HepG2 (cell line): ENCODE data around the gene ACTN2. TPM values are rescaled to one million over a fixed set of nuclear protein-coding genes. Genes with fewer than 3 reads are reported as not detected.
A peak's percentile ranks its signal among the peaks of the same experiment; 100 is the strongest.

Source experiments
- ATAC-seq: fragments of 200-7000 bp; cut with Tn5 transposase; 3 replicates; pipeline ENCODE4 v1.9.1; 2020; ENCODE audit warnings: mild to moderate bottlenecking, moderate library complexity
- BruUV-seq: library from RNA; stranded (reverse); fragments of 400-500 nt; replicated peaks from 2 replicates; lab custom pipeline; 2021; lab: Mats Ljungman, UMichigan
- CTCF ChIA-PET: fragments of 300-600 bp; formaldehyde crosslinking; extraction: SDS; loops from one replicate; lab custom pipeline; 2021; ENCODE audit warnings: low total read pairs, inconsistent platforms, low intra/inter-chr PET ratio; lab: Yijun Ruan, JAX
- POLR2A ChIA-PET: fragments of 350-600 bp; sonication (Branson Sonifier 250); formaldehyde crosslinking; loops from one replicate; lab custom pipeline; 2020; ENCODE audit warnings: antibody characterized with exemption, inconsistent platforms; lab: Yijun Ruan, JAX
- DNase-seq: peaks from one replicate; pipeline ENCODE4 v3.0.0-alpha.2; 2015; ENCODE audit warnings: low spot score
- FAIRE-seq: peaks from 3 replicates; lab custom pipeline; 2011; peaks lifted over from hg19 to GRCh38; lab: Jason Lieb, UNC
- H2AFZ ChIP-seq: one replicate; pipeline ENCODE4 v1.6.1; 2011; ENCODE audit warnings: low read length, inconsistent platforms
- H3K27ac ChIP-seq: fragments of 300-600 bp; 3 replicates; pipeline ENCODE4 v1.8.0; 2011; ENCODE audit warnings: mixed run types, mild to moderate bottlenecking, mixed read lengths, low read length, inconsistent platforms; ENCODE audit not compliant: insufficient read depth; ENCODE audit errors: extremely low read length
- H3K27me3 ChIP-seq, 2 experiments: fragments of 200-600 bp in 1 of 2; 2 replicates in 1 of 2; 3 replicates in 1 of 2; pipeline versions ENCODE4 v1.6.0 to v1.8.0; 2011; ENCODE audit warnings: low read length in 2 of 2, mild to moderate bottlenecking in 2 of 2, moderate library complexity in 2 of 2, inconsistent platforms in 1 of 2; ENCODE audit not compliant: insufficient read depth in 2 of 2, control insufficient read depth in 1 of 2
- H3K36me3 ChIP-seq, 2 experiments: fragments of 200-600 bp in 1 of 2; replicated peaks in 1 of 2; 2 replicates in 1 of 2; 3 replicates in 1 of 2; pipeline versions ENCODE4 v1.5.1 to v1.8.0; 2011; ENCODE audit warnings: low read length in 2 of 2, inconsistent platforms in 1 of 2; ENCODE audit not compliant: insufficient read depth in 2 of 2, control insufficient read depth in 1 of 2
- H3K4me1 ChIP-seq: 2 replicates; pipeline ENCODE4 v1.5.1; 2012; ENCODE audit warnings: low read length, inconsistent platforms; ENCODE audit not compliant: insufficient read depth
- H3K4me2 ChIP-seq: 2 replicates; pipeline ENCODE4 v1.6.0; 2011; ENCODE audit warnings: low read depth, low read length, inconsistent platforms
- H3K4me3 ChIP-seq, 3 experiments: fragments of 200-600 bp in 1 of 3; sonication (generic), shearing (Covaris generic) in 1 of 3; replicated peaks in 1 of 3; 2 replicates each; pipeline ENCODE4 v1.5.1; 2011 to 2016; ENCODE audit warnings: low read length in 3 of 3, inconsistent platforms in 2 of 3, low read depth in 2 of 3, mild to moderate bottlenecking in 2 of 3, control low read depth in 1 of 3, mixed read lengths in 1 of 3; ENCODE audit not compliant: insufficient read depth in 1 of 3
- H3K79me2 ChIP-seq: one replicate; pipeline ENCODE4 v1.6.1; 2011; ENCODE audit warnings: low read length, inconsistent platforms; ENCODE audit not compliant: insufficient read depth
- H3K9ac ChIP-seq: 2 replicates; pipeline ENCODE4 v1.6.0; 2011; ENCODE audit warnings: mild to moderate bottlenecking, low read depth, low read length, inconsistent platforms; ENCODE audit not compliant: insufficient read depth
- H3K9me3 ChIP-seq: 2 replicates; pipeline ENCODE4 v1.5.1; 2012; ENCODE audit warnings: mild to moderate bottlenecking, low read length
- H4K20me1 ChIP-seq: 2 replicates; pipeline ENCODE4 v1.6.0; 2011; ENCODE audit warnings: inconsistent platforms, mild to moderate bottlenecking, low read length, moderate library complexity; ENCODE audit not compliant: insufficient read depth
- ATF6 ChIP-seq: sonication (generic); formaldehyde crosslinking; conservative IDR thresholded peaks from 2 replicates; pipeline ENCODE4 v1.4.0; 2020; ENCODE audit warnings: missing genetic modification reagents
- BRD4 ChIP-seq: sonication (generic); formaldehyde crosslinking; IDR thresholded peaks from 2 replicates; pipeline ENCODE4 v1.4.0; 2020; ENCODE audit warnings: missing genetic modification reagents
- CBX2 ChIP-seq, 2 experiments: fragments of 200-600 bp in 1 of 2; sonication (generic); formaldehyde crosslinking in 1 of 2; IDR thresholded peaks; 2 replicates each; pipeline versions ENCODE4 v1.7.0 to v1.8.1; 2018 to 2022; ENCODE audit warnings: low read depth in 2 of 2, low read length in 1 of 2, mild to moderate bottlenecking in 1 of 2, missing genetic modification reagents in 1 of 2
- CHD2 ChIP-seq: IDR thresholded peaks from 2 replicates; pipeline ENCODE4 v1.6.1; 2011; ENCODE audit warnings: low read depth, low read length, improper control_type of control experiment
- FOXA3 ChIP-seq: IDR thresholded peaks from 2 replicates; pipeline ENCODE4 v1.6.1; 2016; ENCODE audit warnings: missing genetic modification reagents, missing compliant biosample characterization
- HMGA1 ChIP-seq: sonication (generic); formaldehyde crosslinking; conservative IDR thresholded peaks from 2 replicates; pipeline ENCODE4 v1.4.0; 2020; ENCODE audit warnings: missing genetic modification reagents
- POGZ ChIP-seq: sonication (generic); formaldehyde crosslinking; IDR thresholded peaks from 2 replicates; pipeline ENCODE4 v1.4.0; 2020; ENCODE audit warnings: mild to moderate bottlenecking, missing genetic modification reagents
- RFXANK ChIP-seq: IDR thresholded peaks from 2 replicates; pipeline ENCODE4 v1.6.1; 2016
- SMC3 ChIP-seq: IDR thresholded peaks from 2 replicates; pipeline ENCODE4 v1.6.1; 2011; ENCODE audit warnings: low read length, improper control_type of control experiment
- STAG1 ChIP-seq: sonication (generic); formaldehyde crosslinking; IDR thresholded peaks from 2 replicates; pipeline ENCODE4 v1.4.0; 2020; ENCODE audit warnings: missing genetic modification reagents
- ZNF33B ChIP-seq: sonication (generic); formaldehyde crosslinking; IDR thresholded peaks from 2 replicates; pipeline ENCODE4 v1.5.1; 2020; ENCODE audit warnings: mild to moderate bottlenecking, missing genetic modification reagents
- ZSCAN9 ChIP-seq: IDR thresholded peaks from 2 replicates; pipeline ENCODE4 v1.6.1; 2016; ENCODE audit warnings: borderline replicate concordance
- WGBS: methylation state at CpG from one replicate; pipeline ENCODE4 v1.1.6; 2017; ENCODE audit warnings: low lambda C conversion rate; 5-methylcytosine and 5-hydroxymethylcytosine counted together
- in situ Hi-C: cut with HindIII; loops from 2 replicates; pipeline ENCODE4 v1.10.0; 2017; ENCODE audit warnings: low pct_unique_long_range_greater_than_20kb; ENCODE audit not compliant: extremely low pct_ligation_motif_present
- intact Hi-C: fragments of 100-400 bp; cut with micrococcal nuclease; formaldehyde crosslinking; loops from one replicate; pipeline ENCODE4 v1.10.0; 2022; ENCODE audit not compliant: unreplicated experiment
- polyA plus RNA-seq, 8 experiments: library from polyadenylated mRNA; depleted of rRNA in 3 of 8; stranded (reverse) in 7 of 8; unstranded in 1 of 8; fragments of >200 nt; fragmentation: Illumina TruSeq in 4 of 8; extraction: Trizol in 4 of 8; gene quantifications; 2 replicates each; pipeline versions ENCODE4 v1.2.1 to v1.2.3, GENCODE V29; 2011 to 2016; ENCODE audit warnings: low read depth in 4 of 8, missing spikeins in 1 of 8, mixed read lengths in 1 of 8; ENCODE audit not compliant: insufficient read depth in 1 of 8
- total RNA-seq, 5 experiments: library from RNA; depleted of rRNA; stranded (reverse); fragments of >200 nt; fragmentation: Illumina TruSeq; extraction: Trizol; gene quantifications; 2 replicates each; pipeline ENCODE4 v1.2.3, GENCODE V29; 2016; ENCODE audit warnings: low read depth in 1 of 5
- TF ChIP-seq, protein P1 (sequence below): sonication (generic); formaldehyde crosslinking; IDR thresholded peaks from 2 replicates; pipeline ENCODE4 v1.5.0; 2020; ENCODE audit warnings: missing genetic modification reagents
- TF ChIP-seq, protein P2 (sequence below): sonication (generic); formaldehyde crosslinking; IDR thresholded peaks from 2 replicates; pipeline ENCODE4 v1.5.0; 2020; ENCODE audit warnings: mild to moderate bottlenecking, missing genetic modification reagents, moderate library complexity
- TF ChIP-seq, protein P3 (sequence below): sonication (generic); formaldehyde crosslinking; IDR thresholded peaks from 2 replicates; pipeline ENCODE4 v1.4.0; 2020; ENCODE audit warnings: missing genetic modification reagents, borderline replicate concordance
- TF ChIP-seq, protein P4 (sequence below): sonication (generic); formaldehyde crosslinking; IDR thresholded peaks from 2 replicates; pipeline ENCODE4 v1.8.0; 2022; ENCODE audit warnings: mild to moderate bottlenecking, missing genetic modification reagents, borderline replicate concordance

Gene ACTN2
- total and polyA plus RNA-seq, 2 of the 13 experiments (the other 11 are each of a cell fraction or from before 2014, with no cell fraction given) = 0.04 to 0.13 TPM

GRCh38 chr1:236759252-236759859 is 73.1 kb downstream of the ACTN2 start:
- peak; percentile 53 for ATAC-seq
- 22% methylated on average over 3 of the region's 3 CpGs for WGBS
- Histone ChIP-seq H3K9me3 (no peaks in the 10 kb centered on the region), H3K4me3 (no peak overlapping the region), H3K27ac (no peak overlapping the region), H3K4me1 (peaks cover 27% of the 10 kb centered on the region), H3K79me2 (no peaks in the 10 kb centered on the region), H3K36me3 (no peaks in the 10 kb centered on the region), H4K20me1 (no peaks in the 10 kb centered on the region), H3K9ac (no peak overlapping the region), H3K27me3 (no peaks in the 10 kb centered on the region), H3K4me2 (peak overlapping the region; percentile 68), H2AFZ (peak overlapping the region; percentile 71)
- peak; percentile 35 for DNase-seq
- BruUV-seq = no TSS peak
- FAIRE-seq = peak; percentile 81
- CTCF ChIA-PET = interaction anchor here (0.8 to 1.5 kb wide), 4 partner anchors 13 to 627 kb away, joined by 3 to 15 read pairs (median 3); no protein-coding TSS in a partner anchor
- intact Hi-C loops = loop anchor here (2.0 to 10.0 kb wide), 2 partner anchors 109 to 655 kb away; no protein-coding TSS in a partner anchor
- in situ Hi-C loops = loop anchor here (5.0 to 25.0 kb wide), 3 partner anchors 113 to 625 kb away; no protein-coding TSS in a partner anchor
- POLR2A ChIA-PET = interaction anchor here (1.4 kb wide), 1 partner anchor 85 kb away, joined by 3 read pairs; no protein-coding TSS in a partner anchor
- TF ChIP-seq FOXA3 (CRISPR knock-in tag) = 0 out of 2 replicates have a peak, but pooled peaks have one; percentile 4
- 0 out of 2 replicates have a peak, but pooled peaks have one; percentile 51 for TF ChIP-seq ZNF33B (CRISPR knock-in tag)
- 0 out of 2 replicates have a peak, but pooled peaks have one; percentile 26 for TF ChIP-seq ZSCAN9
- TF ChIP-seq CBX2 (IDR thresholded peaks at IDR 0.05; ENCODE audit: low read depth, low read length) = no peak
- no peak for TF ChIP-seq CBX2 (CRISPR knock-in tag; IDR thresholded peaks at IDR 0.05; ENCODE audit: low read depth)
- TF ChIP-seq POGZ (CRISPR knock-in tag) = no peak
- TF ChIP-seq, protein P1, sequence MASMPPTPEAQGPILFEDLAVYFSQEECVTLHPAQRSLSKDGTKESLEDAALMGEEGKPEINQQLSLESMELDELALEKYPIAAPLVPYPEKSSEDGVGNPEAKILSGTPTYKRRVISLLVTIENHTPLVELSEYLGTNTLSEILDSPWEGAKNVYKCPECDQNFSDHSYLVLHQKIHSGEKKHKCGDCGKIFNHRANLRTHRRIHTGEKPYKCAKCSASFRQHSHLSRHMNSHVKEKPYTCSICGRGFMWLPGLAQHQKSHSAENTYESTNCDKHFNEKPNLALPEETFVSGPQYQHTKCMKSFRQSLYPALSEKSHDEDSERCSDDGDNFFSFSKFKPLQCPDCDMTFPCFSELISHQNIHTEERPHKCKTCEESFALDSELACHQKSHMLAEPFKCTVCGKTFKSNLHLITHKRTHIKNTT (CRISPR knock-in tag) = no peak
- 0 out of 2 replicates have a peak, but pooled peaks have one; percentile 23 for TF ChIP-seq SMC3
- TF ChIP-seq STAG1 = peak; percentile 70
- no peak for TF ChIP-seq HMGA1 (CRISPR knock-in tag)
- no peak for TF ChIP-seq RFXANK (CRISPR knock-in tag)
- TF ChIP-seq, protein P2, sequence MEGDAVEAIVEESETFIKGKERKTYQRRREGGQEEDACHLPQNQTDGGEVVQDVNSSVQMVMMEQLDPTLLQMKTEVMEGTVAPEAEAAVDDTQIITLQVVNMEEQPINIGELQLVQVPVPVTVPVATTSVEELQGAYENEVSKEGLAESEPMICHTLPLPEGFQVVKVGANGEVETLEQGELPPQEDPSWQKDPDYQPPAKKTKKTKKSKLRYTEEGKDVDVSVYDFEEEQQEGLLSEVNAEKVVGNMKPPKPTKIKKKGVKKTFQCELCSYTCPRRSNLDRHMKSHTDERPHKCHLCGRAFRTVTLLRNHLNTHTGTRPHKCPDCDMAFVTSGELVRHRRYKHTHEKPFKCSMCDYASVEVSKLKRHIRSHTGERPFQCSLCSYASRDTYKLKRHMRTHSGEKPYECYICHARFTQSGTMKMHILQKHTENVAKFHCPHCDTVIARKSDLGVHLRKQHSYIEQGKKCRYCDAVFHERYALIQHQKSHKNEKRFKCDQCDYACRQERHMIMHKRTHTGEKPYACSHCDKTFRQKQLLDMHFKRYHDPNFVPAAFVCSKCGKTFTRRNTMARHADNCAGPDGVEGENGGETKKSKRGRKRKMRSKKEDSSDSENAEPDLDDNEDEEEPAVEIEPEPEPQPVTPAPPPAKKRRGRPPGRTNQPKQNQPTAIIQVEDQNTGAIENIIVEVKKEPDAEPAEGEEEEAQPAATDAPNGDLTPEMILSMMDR (CRISPR knock-in tag) = peak; percentile 71
- TF ChIP-seq, protein P3, sequence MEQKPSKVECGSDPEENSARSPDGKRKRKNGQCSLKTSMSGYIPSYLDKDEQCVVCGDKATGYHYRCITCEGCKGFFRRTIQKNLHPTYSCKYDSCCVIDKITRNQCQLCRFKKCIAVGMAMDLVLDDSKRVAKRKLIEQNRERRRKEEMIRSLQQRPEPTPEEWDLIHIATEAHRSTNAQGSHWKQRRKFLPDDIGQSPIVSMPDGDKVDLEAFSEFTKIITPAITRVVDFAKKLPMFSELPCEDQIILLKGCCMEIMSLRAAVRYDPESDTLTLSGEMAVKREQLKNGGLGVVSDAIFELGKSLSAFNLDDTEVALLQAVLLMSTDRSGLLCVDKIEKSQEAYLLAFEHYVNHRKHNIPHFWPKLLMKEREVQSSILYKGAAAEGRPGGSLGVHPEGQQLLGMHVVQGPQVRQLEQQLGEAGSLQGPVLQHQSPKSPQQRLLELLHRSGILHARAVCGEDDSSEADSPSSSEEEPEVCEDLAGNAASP (CRISPR knock-in tag) = no peak
- no peak for TF ChIP-seq CHD2
- no peak for TF ChIP-seq BRD4 (CRISPR knock-in tag)
- TF ChIP-seq, protein P4, sequence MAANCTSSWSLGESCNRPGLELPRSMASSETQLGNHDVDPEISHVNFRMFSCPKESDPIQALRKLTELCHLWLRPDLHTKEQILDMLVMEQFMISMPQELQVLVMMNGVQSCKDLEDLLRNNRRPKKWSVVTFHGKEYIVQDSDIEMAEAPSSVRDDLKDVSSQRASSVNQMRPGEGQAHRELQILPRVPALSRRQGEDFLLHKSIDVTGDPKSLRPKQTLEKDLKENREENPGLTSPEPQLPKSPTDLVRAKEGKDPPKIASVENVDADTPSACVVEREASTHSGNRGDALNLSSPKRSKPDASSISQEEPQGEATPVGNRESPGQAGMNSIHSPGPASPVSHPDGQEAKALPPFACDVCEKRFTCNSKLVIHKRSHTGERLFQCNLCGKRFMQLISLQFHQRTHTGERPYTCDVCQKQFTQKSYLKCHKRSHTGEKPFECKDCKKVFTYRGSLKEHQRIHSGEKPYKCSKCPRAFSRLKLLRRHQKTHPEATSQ = no peak
- no peak for TF ChIP-seq ATF6
